Kidney epithelial cell (primary cell): ENCODE data around the gene DNAI1. TPM values are rescaled to one million over a fixed set of nuclear protein-coding genes. Genes with fewer than 3 reads are reported as not detected.

ENCODE experiments used
- DNase-seq: peaks from one replicate; pipeline ENCODE4 v3.0.0-alpha.2; 2010; ENCODE audit warnings: low read depth
- H3K27me3 ChIP-seq: 2 replicates; pipeline ENCODE4 v1.6.0; 2011; ENCODE audit warnings: low read length; ENCODE audit not compliant: control insufficient read depth, insufficient read depth
- H3K36me3 ChIP-seq: 2 replicates; pipeline ENCODE4 v1.5.1; 2011; ENCODE audit warnings: low read length; ENCODE audit not compliant: control insufficient read depth, insufficient read depth
- H3K4me3 ChIP-seq: 2 replicates; pipeline ENCODE4 v1.5.1; 2011; ENCODE audit warnings: low read depth, mild to moderate bottlenecking, control low read depth, low read length
- CTCF ChIP-seq: IDR thresholded peaks from 2 replicates; pipeline ENCODE4 v1.5.1; 2011; ENCODE audit warnings: mild to moderate bottlenecking, moderate library complexity, low read length, control low read depth, inconsistent platforms; ENCODE audit not compliant: insufficient read depth, poor library complexity, severe bottlenecking
- total RNA-seq: library from RNA; depleted of rRNA; stranded (reverse); fragments of >200 nt; gene quantifications from 2 replicates; pipeline ENCODE4 v1.2.3, GENCODE V29; 2015

DNAI1 gene
- total RNA-seq, 1 donor from 2014 or later: not detected

- no peak for DNase-seq
- H3K4me3 ChIP-seq: no peak overlapping the region
- H3K36me3 ChIP-seq: no peaks in the 10 kb centered on the region
- no peak for TF ChIP-seq CTCF
- H3K27me3 ChIP-seq: no peaks in the 10 kb centered on the region
Observed at GRCh38 chr9:34454571-34455065, 4.0 kb upstream of the DNAI1 start.

- Histone ChIP-seq H3K36me3 (no peaks in the 10 kb centered on the region), H3K27me3 (no peaks in the 10 kb centered on the region), H3K4me3 (no peak overlapping the region)
- DNase-seq: no peak
- no peak for TF ChIP-seq CTCF
Observed at GRCh38 chr9:34456151-34456550, 2.5 kb upstream of the DNAI1 start.

- no peak for TF ChIP-seq CTCF
- peak overlapping the region; percentile 70 for H3K4me3 ChIP-seq
- DNase-seq: no peak
- H3K27me3 ChIP-seq: no peaks in the 10 kb centered on the region
- H3K36me3 ChIP-seq: no peaks in the 10 kb centered on the region
Observed at GRCh38 chr9:34456746-34457145, 1.9 kb upstream of the DNAI1 start.

- H3K4me3 ChIP-seq: peak overlapping the region; percentile 70
- no peak for DNase-seq
- H3K36me3 ChIP-seq: no peaks in the 10 kb centered on the region
- no peaks in the 10 kb centered on the region for H3K27me3 ChIP-seq
- no peak for TF ChIP-seq CTCF
Observed at GRCh38 chr9:34457266-34458012, 1.2 kb upstream of the DNAI1 start.

- Histone ChIP-seq H3K36me3 (no peaks in the 10 kb centered on the region), H3K4me3 (peak overlapping the region; percentile 20), H3K27me3 (no peaks in the 10 kb centered on the region)
- TF ChIP-seq CTCF: no peak
- DNase-seq: no peak
Observed at GRCh38 chr9:34458959-34459340, 345 bp downstream of the DNAI1 start.

- H3K27me3 ChIP-seq: no peaks in the 10 kb centered on the region
- H3K36me3 ChIP-seq: no peaks in the 10 kb centered on the region
- H3K4me3 ChIP-seq: no peak overlapping the region
- no peak for TF ChIP-seq CTCF
- no peak for DNase-seq
Observed at GRCh38 chr9:34459356-34459755, 751 bp downstream of the DNAI1 start.
